ENCODE measurements around the gene KCTD1.
"Not testable (repeated sequence)": the region's sequence is repeated elsewhere in the genome, so short reads cannot be mapped to it uniquely, and the experiment has no call there.

The KCTD1 gene

GRCh38 chr18:26457611-26458353 lies 90.6 kb downstream of the KCTD1 start:
- DNase-seq (ENCODE audit: low spot score): no peak

GRCh38 chr18:26457195-26457594 lies 91.2 kb downstream of the KCTD1 start:
- no peak for DNase-seq (ENCODE audit: low spot score)

- no peak for DNase-seq (ENCODE audit: low spot score)
Observed at GRCh38 chr18:26456070-26456491, 92.3 kb downstream of the KCTD1 start.

GRCh38 chr18:26455639-26456038 lies 92.7 kb downstream of the KCTD1 start:
- DNase-seq (ENCODE audit: low spot score): no peak

- DNase-seq (ENCODE audit: low spot score): no peak
Observed at GRCh38 chr18:26454616-26455015, 93.7 kb downstream of the KCTD1 start.

GRCh38 chr18:26454192-26454591 lies 94.2 kb downstream of the KCTD1 start:
- DNase-seq (ENCODE audit: low spot score): no peak

GRCh38 chr18:26453386-26453901 lies 94.9 kb downstream of the KCTD1 start:
- no peak for DNase-seq (ENCODE audit: low spot score)

GRCh38 chr18:26450989-26451682 lies 97.2 kb downstream of the KCTD1 start:
- DNase-seq (ENCODE audit: low spot score): no peak

GRCh38 chr18:26448714-26449159 lies 99.6 kb downstream of the KCTD1 start:
- no peak for DNase-seq (ENCODE audit: low spot score)

GRCh38 chr18:26443853-26444252 lies 104.5 kb downstream of the KCTD1 start:
- no peak for DNase-seq (ENCODE audit: low spot score)

GRCh38 chr18:26442126-26442525 lies 106.2 kb downstream of the KCTD1 start:
- no peak for DNase-seq (ENCODE audit: low spot score)

- no peak for DNase-seq (ENCODE audit: low spot score)
Observed at GRCh38 chr18:26440644-26441043, 107.7 kb downstream of the KCTD1 start.

- no peak for DNase-seq (ENCODE audit: low spot score)
Observed at GRCh38 chr18:26439537-26439936, 108.8 kb downstream of the KCTD1 start.

GRCh38 chr18:26438980-26439379 lies 109.4 kb downstream of the KCTD1 start:
- DNase-seq (ENCODE audit: low spot score): no peak

GRCh38 chr18:26437634-26438033 lies 110.7 kb downstream of the KCTD1 start:
- not testable (repeated sequence) for DNase-seq (ENCODE audit: low spot score)

- DNase-seq (ENCODE audit: low spot score): no peak
Observed at GRCh38 chr18:26436176-26437051, 111.9 kb downstream of the KCTD1 start.

- DNase-seq (ENCODE audit: low spot score): no peak
Observed at GRCh38 chr18:26435415-26436095, 112.8 kb downstream of the KCTD1 start.

- DNase-seq (ENCODE audit: low spot score): no peak
Observed at GRCh38 chr18:26434887-26435286, 113.5 kb downstream of the KCTD1 start.

GRCh38 chr18:26432651-26433424 lies 115.5 kb downstream of the KCTD1 start:
- no peak for DNase-seq (ENCODE audit: low spot score)

- DNase-seq (ENCODE audit: low spot score): no peak
Observed at GRCh38 chr18:26429535-26430226, 118.7 kb downstream of the KCTD1 start.
